Superior temporal gyrus (tissue), 1 donor: ENCODE measurements around the gene EFNA2.
"Not testable (repeated sequence)": the region's sequence is repeated elsewhere in the genome, so short reads cannot be mapped to it uniquely, and the experiment has no call there.

ENCODE experiments used
- DNase-seq: peaks from one replicate; pipeline ENCODE4 v3.0.0-alpha.2; 2016; ENCODE audit errors: extremely low spot score

Gene EFNA2

DNA sequence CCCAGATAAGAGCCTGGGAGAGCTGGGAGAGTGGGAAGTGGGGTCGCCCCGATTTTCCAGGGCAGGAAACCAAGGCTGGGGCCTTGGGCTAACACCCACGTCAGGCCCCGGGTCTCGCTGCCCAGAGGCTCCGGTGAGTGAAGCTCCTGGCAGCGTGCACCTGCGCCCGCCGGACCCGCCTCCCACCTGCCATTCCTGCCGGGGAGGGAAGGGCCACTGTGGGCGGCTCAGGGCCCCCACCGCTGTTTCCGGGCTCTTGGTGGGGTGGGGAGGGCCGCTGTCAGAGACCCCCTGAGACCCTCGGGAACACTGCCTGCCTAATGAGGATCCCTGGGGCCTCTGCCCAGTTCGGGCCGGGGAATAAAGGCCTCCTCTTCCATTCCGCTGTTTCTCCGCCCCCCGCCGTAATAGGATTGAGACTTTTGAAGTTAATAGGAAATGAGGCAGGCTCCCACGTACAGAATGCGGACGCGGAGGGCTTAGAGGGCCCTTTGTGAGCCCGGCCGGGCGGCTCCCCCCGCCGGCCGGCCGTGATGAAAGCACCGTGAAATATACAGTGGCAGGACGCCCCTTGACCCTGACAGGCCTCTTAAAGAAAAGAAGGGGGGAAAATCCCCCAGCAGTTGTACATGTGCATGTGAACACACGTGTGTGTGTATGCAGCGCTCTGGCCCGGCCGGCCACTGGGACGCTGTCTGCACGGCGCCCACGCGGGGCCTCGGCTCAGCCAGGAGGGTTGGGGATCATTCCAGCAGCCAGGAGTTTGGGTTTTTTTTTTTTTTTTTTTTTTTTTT, 33.2 kb downstream of the EFNA2 start:
- no peak for DNase-seq

DNA sequence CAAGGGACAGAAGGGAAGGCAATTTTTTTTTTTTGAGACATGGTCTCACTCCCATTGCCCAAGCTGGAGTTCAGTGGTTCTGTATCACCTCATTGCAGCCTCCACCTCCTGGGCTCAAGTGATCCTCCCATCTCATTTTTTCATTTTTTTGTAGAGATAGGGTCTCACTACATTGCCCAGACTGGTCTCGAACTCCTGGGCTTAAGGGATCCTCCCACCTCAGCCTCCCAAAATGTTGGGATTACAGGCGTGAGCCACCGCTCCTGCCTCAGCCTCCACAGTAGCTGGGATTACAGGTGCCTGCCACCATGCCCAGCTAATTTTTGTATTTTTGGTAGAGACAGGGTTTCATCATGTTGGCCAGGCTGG, 34.6 kb downstream of the EFNA2 start:
- DNase-seq, result not testable (repeated sequence)

DNA sequence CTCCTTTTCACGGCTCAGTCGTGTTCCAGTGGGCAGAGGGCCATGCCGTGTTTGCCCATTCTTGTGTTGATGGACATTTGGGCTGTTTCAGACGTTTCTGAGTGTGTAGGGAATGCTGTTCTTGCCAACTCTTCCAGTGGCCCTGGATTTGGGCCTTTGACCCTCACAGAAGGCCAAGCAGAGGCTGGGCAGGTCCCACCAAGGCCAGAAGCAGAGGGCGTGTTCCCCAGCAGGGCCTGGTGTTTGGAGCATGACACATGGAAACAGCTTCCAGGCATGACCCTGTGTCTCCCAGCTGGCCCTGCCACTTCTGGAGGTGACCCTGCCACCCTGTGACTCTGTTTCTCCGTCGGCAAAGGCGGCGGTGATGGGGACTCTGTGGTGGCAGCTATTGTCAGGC, 35.9 kb downstream of the EFNA2 start:
- DNase-seq, result no peak

DNA sequence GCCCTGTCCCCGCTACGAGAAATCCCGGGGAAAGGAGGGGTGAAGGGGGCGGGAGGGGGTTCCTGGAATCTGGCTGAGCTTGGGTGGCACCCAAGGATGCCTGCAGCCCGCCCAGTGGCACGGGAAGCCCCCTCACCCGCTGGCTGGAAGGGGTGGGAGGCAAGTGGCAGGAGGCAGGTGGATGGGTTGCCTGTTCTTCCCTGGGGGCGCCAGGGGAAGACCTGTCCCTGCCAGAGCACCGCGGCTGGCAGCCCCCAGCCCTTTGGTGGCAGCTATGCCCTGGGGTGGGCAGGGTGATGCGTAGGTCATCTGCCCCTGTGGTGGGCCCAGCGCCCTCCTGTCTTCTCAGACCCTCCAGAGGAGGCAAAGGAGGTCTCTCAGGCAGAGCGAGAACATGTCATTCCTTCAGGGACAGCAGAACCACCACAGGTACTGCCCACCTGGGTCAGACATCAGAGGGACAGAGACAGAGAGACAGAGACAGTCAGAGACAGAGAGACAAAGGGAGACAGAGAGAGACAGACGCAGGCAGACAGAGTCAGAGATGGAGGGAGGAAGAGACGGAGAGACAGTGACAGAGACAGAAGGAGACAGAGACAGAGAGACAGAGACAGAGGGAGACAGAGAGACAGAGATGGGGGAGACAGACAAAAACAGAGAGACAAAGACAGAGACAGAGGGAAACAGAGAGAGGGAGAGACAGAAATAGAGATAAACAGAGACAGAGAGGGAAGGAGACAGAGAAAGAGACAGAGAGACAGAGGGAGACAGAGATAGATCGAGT, 36.7 kb downstream of the EFNA2 start:
- DNase-seq, result no peak

DNA sequence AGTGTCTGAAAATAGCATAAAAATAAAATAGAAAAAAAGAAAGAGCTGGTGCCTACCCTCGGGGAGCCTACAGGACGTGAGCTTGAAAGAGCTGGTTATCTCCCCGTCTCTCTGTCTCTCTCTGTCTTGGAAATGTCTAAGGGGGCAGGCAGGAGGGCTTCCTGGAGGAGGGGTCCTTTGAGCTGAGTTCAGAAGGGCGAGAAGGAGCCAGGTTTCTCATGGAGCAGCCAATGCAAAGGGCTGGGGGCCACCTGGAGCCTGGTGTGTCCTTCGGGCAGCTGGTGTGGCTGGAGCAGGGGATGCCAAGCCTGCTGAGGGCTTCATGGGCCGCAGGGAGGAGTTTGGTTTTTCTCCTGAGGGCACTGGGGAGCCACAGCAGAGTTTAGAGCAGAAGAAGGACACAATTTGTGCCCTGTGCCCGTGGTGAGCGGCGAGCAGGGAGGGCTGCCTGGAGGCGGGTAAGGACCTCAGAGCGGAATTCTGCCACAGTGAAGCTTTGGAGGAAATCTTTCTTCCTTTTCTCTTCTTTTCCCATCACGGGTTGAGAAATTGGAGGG, 38.7 kb downstream of the EFNA2 start:
- DNase-seq, result no peak

DNA sequence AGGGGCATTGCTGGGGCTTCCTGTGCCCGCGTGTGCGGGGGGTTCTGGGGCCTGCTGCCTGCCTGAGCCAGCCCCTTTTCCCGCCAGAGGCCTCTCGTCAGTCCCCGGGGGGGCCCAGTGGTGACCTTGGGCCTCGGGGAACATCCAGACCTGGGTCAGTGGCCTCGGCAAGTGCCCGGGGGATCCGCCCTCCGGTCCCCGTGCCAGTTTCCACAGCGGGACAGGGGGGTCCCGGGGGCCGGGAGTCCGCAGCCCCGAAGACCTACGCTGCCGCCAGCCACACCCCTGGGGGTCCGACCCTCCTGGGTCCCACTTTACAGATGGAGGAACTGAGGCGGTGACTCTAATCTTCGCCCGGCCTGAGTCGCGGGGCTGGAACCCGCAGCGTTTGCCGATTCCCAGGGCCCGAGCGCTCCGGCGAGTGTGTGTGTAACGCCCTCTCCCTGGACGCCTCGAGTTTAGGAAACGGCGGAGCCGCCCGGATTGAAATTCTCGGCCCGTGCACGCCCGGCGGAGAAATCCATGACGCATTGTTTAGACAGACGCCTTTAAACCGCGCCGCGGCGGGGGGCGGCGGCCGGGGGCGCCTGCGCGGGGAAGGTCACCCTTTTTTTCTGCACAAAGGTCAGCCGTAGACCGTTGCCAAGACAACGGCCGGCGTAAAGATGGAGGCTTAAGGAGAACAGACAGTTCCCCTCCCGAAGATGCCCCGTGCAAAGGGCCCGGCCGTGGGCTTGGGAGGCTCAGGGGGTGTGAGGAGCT, 39.3 kb downstream of the EFNA2 start:
- peak; percentile 48 for DNase-seq

DNA sequence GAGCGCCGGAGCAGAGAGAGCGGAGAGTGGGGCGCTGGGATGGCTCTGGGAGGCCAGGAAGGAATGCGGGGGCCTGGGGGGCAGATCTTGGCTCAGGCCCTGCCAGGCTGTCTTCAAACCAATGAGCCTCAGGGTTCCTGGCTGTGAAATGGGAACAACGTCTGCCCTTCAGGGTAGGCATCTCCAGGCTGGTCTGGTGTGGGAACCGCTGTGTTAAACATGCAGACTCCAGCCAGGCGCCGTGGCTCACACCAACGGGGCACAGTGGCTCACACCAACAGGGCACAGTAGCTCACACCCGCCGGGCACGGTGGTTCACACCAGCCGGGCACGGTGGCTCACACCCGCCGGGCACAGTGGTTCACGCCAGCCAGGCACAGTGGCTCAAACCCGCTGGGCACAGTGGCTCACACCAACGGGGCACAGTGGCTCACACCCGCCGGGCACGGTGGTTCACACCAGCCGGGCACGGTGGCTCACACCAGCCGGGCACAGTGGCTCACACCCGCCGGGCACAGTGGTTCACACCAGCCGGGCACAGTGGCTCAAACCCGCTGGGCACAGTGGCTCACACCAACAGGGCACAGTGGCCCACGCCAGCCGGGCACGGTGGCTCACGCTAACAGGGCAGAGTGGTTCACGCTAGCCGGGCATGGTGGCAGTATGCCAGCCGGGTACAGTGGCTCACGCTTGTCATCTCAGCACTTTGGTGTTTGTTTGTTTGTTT, 40.1 kb downstream of the EFNA2 start:
- DNase-seq, result no peak

DNA sequence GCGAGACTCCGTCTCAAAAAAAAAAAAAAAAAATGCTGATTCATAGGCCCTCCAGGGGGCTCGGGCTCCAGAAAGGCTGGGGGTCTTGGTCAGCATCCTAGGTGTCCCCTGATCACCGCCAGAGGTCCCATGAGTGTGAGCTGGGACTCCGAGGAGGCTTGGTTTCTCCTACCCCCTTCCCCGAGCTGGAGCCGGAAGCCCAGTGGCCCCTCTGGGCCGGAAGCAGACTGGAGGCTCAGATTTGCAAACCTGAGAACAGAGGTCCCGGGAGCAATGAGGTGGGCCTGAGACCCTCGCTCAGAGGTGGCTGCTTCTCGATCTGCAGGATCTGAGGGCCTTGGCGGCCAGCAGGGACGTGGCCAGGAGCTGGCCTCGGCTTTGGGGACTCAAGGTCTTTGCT, 41.5 kb downstream of the EFNA2 start:
- no peak for DNase-seq

DNA sequence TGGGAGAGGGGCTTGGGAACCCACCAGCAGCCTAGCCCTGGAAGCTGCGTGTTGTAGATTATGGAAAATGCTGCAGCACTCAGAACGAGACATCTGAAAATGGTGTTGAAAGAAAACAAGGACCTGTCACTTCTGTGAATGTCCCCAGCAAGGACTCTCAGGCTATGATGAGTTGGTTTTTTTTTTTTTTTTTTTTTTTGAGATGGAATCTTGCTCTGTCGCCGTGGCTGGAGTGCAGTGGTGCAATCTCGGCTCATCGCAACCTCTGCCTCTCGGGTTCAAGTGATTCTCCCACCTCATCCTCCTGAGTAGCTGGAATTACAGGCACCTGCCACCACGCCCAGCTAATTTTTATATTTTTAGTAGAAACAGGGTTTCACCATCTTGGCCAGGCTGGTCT, 46.5 kb downstream of the EFNA2 start:
- DNase-seq, result not testable (repeated sequence)

DNA sequence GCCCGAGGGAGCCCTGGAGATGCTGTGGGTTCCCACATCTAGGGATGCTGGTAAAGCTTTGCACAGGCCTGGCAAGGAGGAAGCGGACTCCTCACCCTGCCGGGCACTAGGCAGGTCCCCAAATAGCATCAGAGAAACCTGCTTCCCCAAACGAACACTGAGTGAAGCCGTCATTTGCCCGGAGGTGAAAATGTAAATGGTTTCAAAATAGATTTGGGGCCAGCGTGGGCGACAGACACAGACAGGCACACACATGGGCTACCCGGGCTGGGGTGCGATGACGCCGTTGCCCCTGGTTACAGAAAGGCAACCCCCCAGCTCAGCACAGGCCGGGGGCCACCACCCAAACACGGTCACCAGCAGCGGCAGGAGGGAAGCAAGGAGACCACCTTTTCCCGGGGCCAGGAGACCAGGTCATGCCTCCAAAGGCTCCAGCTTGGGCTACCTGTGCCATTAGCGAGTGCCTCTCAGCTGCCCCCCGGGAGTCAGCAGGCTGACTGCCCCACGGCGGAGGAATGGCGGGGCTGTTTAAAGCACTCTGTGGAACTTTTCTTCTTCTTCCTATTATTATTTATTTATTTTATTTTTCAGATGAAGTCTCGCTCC, 50.5 kb downstream of the EFNA2 start:
- DNase-seq, result no peak

DNA sequence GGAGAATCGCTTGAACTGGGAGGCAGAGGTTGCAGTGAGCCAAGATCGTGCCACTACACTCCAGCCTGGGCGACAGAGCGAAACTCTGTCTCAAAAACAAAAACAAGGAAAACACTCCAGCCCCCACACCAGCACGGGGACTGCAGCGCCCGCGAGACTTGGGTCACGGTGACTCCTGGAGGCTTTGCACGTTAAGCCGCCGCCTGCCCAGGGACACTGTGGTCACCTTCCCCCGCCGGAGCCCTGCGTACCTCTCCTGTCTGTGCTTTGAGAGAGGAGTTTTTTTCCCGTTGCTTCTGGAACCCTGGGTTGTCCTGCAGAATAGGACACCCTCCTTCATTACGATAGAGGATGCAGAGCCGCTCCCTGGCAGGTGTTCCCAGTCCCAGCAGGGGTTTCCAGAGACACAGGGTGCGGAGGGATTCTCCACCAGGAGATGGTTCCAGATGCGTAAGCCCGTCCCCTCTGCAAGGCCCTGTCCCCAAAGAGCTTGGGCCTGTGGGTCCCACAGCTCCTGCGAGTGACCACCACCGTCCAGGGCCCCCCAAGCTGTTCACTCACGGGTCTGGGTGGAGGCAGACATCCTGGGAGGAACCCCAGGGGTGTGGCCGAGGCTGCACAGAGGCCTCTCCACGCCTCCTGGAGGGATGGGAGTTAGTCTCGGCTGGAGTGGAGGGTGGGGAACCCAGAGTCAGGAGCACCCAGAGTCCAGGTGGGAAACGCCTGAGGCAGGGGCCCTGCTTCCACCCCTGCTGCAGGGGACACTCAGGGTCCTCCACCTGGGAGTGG, 55.2 kb downstream of the EFNA2 start:
- DNase-seq, result no peak

DNA sequence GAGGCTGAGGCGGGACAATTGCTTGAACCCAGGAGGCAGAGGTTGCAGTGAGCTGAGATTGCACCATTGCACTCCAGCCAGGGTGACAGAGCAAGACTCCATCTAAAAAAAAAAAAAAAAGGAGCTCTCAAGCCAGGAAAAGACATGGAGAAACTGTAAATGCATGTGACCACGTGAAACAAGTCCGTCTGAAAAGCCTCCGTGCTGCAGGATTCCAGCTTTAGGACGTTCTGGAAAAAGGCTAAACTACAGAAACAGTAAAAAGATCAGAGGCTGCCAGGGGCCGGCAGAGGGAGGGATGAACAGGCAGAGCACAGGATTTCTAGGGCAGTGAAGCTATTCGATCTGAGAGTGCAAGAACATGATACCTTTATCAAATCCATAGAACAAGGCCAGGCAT, 57.4 kb downstream of the EFNA2 start:
- DNase-seq, result no peak

DNA sequence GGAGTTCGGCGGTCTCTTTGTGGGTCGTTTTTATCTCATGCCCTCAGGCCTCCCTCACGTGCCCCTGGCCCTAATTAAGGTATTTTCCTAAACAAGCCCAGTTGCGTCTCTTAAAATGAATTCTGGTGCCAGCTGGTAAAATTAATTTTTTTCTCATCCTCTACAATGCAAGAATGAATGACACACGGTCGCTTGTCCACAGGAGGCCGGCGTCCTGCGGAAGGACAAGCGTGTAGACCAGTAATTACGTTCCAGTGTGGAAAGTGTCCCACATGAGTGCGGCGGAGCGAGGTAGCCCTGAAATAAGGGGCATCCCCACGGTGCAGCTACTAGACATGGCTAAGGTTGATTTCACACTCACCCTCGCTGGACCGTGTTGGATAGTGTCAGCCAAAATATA, 63.5 kb downstream of the EFNA2 start:
- no peak for DNase-seq

DNA sequence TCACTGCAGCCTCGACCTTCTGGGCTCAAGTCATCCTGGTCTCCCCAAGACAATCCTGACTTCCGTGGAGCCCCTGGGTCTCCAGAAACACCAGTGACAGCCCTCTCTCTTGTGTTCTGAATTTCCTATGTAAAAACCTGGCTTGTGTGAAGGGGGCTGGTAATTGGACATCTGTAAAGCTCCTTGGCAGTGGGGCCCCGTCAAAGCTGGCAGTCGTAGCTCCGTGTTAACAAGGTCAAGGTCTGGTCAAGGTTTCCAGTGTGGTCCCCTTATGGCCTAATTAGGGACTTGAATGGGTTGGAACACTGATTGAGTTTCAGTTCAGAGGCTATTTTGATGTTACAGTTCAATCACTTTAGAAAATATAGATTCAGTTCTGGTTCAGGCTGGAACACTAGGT, 65.2 kb downstream of the EFNA2 start:
- DNase-seq, result no peak
